K562 (cell line): ENCODE measurements around the gene KCNMB3. TPM values are rescaled to one million over a fixed set of nuclear protein-coding genes. Genes with fewer than 3 reads are reported as not detected.
A peak's percentile ranks its signal among the peaks of the same experiment; 100 is the strongest.

Source experiments
- AFF1 ChIP-seq, 2 experiments: fragments of 450-650 bp; IDR thresholded peaks; 2 replicates each; pipeline ENCODE4 v1.6.1; 2018; ENCODE audit warnings: mild to moderate bottlenecking in 2 of 2, low read depth in 1 of 2; ENCODE audit not compliant: partially characterized antibody in 2 of 2
- FUS ChIP-seq: fragments of 200-400 bp; formaldehyde crosslinking; optimal IDR thresholded peaks from 2 replicates; pipeline ENCODE3; 2017; ENCODE audit warnings: low read depth, low read length
- HMGN3 ChIP-seq: IDR thresholded peaks from 2 replicates; pipeline ENCODE4 v1.6.1; 2011; ENCODE audit warnings: borderline replicate concordance, low read depth, mild to moderate bottlenecking, mixed read lengths, low read length; ENCODE audit not compliant: insufficient read length; ENCODE audit errors: extremely low read depth
- MAFG ChIP-seq: fragments of 450-650 bp; conservative IDR thresholded peaks from 2 replicates; pipeline ENCODE4 v1.6.1; 2016; ENCODE audit warnings: missing genetic modification characterization, missing compliant biosample characterization
- MTA2 ChIP-seq: fragments of 450-650 bp; IDR thresholded peaks from 2 replicates; pipeline ENCODE4 v1.6.1; 2016; ENCODE audit warnings: low read depth
- RAD21 ChIP-seq, 2 experiments: fragments of 250-450 bp in 1 of 2; fragments of 450-650 bp in 1 of 2; sonication (Bioruptor Pico) in 1 of 2; formaldehyde crosslinking in 1 of 2; IDR thresholded peaks in 1 of 2; conservative IDR thresholded peaks in 1 of 2; 2 replicates each; pipeline versions ENCODE4 v1.4.0 to v1.8.0; 2020 to 2022; ENCODE audit warnings: mild to moderate bottlenecking in 2 of 2, moderate library complexity in 1 of 2
- SIN3A ChIP-seq, 2 experiments: fragments of 150-350 bp in 1 of 2; IDR thresholded peaks; 2 replicates each; pipeline ENCODE4 v1.6.1; 2011 to 2016; ENCODE audit warnings: borderline replicate concordance in 2 of 2, low read depth in 2 of 2, low read length in 2 of 2, mild to moderate bottlenecking in 2 of 2, moderate library complexity in 2 of 2; ENCODE audit not compliant: control insufficient read depth in 1 of 2
- SIN3B ChIP-seq: fragments of 450-650 bp; IDR thresholded peaks from 2 replicates; pipeline ENCODE4 v1.6.1; 2017; ENCODE audit warnings: low read depth, mild to moderate bottlenecking, moderate library complexity
- SMARCE1 ChIP-seq: fragments of 450-650 bp; IDR thresholded peaks from 2 replicates; pipeline ENCODE4 v1.7.1; 2016; ENCODE audit warnings: mild to moderate bottlenecking
- ZNF184 ChIP-seq: sonication (generic); formaldehyde crosslinking; IDR thresholded peaks from 2 replicates; pipeline ENCODE4 v1.5.0; 2020; ENCODE audit warnings: missing genetic modification reagents
- ZNF280A ChIP-seq: fragments of 450-650 bp; IDR thresholded peaks from 2 replicates; pipeline ENCODE4 v1.6.1; 2018; ENCODE audit warnings: mild to moderate bottlenecking, low read depth; ENCODE audit not compliant: partially characterized antibody
- ZNF780A ChIP-seq: fragments of 250-450 bp; sonication (Bioruptor Pico); IDR thresholded peaks from 2 replicates; pipeline ENCODE4 v1.5.0; 2021; ENCODE audit warnings: mild to moderate bottlenecking
- polyA plus RNA-seq, 8 experiments: library from polyadenylated mRNA; depleted of rRNA in 4 of 8; stranded (reverse) in 5 of 8; unstranded in 3 of 8; fragments of >200 nt; fragmentation: Nextera tagmentation in 2 of 8; fragmentation: Illumina TruSeq in 1 of 8; extraction: Ambion mirVana in 2 of 8; extraction: Trizol in 1 of 8; gene quantifications; 2 replicates each; pipeline versions ENCODE4 v1.2.1 to v1.2.3, GENCODE V29; 2011 to 2014; ENCODE audit warnings: inconsistent platforms in 1 of 8, missing spikeins in 1 of 8
- total RNA-seq, 7 experiments: library from RNA; depleted of rRNA in 6 of 7; stranded (reverse); fragments of >200 nt in 6 of 7; fragmentation: Illumina TruSeq in 2 of 7; extraction: Trizol in 2 of 7; gene quantifications; 2 replicates each; pipeline versions ENCODE4 v1.2.1 to v1.2.3, GENCODE V29; 2011 to 2021; ENCODE audit warnings: low replicate concordance in 1 of 7
- TF ChIP-seq, protein P1 (sequence below): fragments of 250-450 bp; sonication (Bioruptor Pico); IDR thresholded peaks from 2 replicates; pipeline ENCODE4 v1.5.0; 2021; ENCODE audit warnings: mild to moderate bottlenecking, borderline replicate concordance
- TF ChIP-seq, protein P2 (sequence below): fragments of 250-450 bp; sonication (Bioruptor Pico); IDR thresholded peaks from 2 replicates; pipeline ENCODE4 v1.4.0; 2020; ENCODE audit warnings: mild to moderate bottlenecking, moderate library complexity

The KCNMB3 gene
- total and polyA plus RNA-seq, 9 of the 15 experiments (the other 6 are each of a cell fraction or from before 2014, with no cell fraction given), result 7.0 to 21.1 (median 14.3) TPM

DNA sequence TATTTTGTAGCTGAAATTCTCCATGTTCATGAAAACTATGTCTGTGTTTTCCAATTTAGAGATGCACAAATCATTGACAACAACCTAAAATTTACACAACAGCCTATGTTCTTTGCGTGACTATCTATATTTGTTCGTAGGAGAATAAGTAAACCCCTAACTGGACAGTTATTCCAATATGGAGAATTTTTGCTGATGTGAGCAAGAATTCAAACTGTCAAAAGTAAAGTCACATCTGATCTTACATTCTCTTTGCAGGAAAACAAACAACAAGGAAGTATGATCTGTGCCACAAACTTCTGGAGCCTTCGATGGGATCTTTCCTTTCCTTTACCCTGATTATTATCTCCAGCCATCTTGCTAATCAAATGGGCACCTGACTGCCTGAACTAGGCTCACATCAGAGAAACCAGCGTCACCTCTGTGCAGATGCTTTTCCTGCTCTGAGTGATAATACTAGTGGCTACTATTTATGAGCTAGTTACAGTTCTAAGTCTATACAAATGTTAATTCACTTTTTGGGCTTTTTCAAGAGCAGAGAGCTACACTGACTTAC, 18.3 kb upstream of the KCNMB3 start (continued):
- TF ChIP-seq AFF1 (IDR thresholded peaks at IDR 0.05; ENCODE audit: low read depth in 1 of 2, partially characterized antibody in 2 of 2), result no peak
- TF ChIP-seq MTA2, result 0 out of 2 replicates have a peak, but pooled peaks have one; percentile 18
- TF ChIP-seq HMGN3, result no peak
- no peak for TF ChIP-seq ZNF780A (CRISPR knock-in tag)
- TF ChIP-seq ZNF184 (CRISPR knock-in tag), result no peak
- no peak for TF ChIP-seq SIN3B
- TF ChIP-seq SMARCE1, result no peak
- peak; percentile 93 for TF ChIP-seq MAFG (tag)
- TF ChIP-seq, protein P1, sequence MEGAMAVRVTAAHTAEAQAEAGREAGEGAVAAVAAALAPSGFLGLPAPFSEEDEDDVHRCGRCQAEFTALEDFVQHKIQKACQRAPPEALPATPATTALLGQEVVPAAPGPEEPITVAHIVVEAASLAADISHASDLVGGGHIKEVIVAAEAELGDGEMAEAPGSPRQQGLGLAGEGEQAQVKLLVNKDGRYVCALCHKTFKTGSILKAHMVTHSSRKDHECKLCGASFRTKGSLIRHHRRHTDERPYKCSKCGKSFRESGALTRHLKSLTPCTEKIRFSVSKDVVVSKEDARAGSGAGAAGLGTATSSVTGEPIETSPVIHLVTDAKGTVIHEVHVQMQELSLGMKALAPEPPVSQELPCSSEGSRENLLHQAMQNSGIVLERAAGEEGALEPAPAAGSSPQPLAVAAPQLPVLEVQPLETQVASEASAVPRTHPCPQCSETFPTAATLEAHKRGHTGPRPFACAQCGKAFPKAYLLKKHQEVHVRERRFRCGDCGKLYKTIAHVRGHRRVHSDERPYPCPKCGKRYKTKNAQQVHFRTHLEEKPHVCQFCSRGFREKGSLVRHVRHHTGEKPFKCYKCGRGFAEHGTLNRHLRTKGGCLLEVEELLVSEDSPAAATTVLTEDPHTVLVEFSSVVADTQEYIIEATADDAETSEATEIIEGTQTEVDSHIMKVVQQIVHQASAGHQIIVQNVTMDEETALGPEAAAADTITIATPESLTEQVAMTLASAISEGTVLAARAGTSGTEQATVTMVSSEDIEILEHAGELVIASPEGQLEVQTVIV (CRISPR knock-in tag), result no peak
- no peak for TF ChIP-seq SIN3A (IDR thresholded peaks at IDR 0.05; ENCODE audit: borderline replicate concordance in 2 of 2, control insufficient read depth in 1 of 2, low read depth in 2 of 2, low read length in 2 of 2)
- TF ChIP-seq, protein P2, sequence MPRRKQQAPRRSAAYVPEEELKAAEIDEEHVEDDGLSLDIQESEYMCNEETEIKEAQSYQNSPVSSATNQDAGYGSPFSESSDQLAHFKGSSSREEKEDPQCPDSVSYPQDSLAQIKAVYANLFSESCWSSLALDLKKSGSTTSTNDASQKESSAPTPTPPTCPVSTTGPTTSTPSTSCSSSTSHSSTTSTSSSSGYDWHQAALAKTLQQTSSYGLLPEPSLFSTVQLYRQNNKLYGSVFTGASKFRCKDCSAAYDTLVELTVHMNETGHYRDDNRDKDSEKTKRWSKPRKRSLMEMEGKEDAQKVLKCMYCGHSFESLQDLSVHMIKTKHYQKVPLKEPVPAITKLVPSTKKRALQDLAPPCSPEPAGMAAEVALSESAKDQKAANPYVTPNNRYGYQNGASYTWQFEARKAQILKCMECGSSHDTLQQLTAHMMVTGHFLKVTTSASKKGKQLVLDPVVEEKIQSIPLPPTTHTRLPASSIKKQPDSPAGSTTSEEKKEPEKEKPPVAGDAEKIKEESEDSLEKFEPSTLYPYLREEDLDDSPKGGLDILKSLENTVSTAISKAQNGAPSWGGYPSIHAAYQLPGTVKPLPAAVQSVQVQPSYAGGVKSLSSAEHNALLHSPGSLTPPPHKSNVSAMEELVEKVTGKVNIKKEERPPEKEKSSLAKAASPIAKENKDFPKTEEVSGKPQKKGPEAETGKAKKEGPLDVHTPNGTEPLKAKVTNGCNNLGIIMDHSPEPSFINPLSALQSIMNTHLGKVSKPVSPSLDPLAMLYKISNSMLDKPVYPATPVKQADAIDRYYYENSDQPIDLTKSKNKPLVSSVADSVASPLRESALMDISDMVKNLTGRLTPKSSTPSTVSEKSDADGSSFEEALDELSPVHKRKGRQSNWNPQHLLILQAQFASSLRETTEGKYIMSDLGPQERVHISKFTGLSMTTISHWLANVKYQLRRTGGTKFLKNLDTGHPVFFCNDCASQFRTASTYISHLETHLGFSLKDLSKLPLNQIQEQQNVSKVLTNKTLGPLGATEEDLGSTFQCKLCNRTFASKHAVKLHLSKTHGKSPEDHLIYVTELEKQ (CRISPR knock-in tag), result no peak
- TF ChIP-seq RAD21 (CRISPR knock-in tag; conservative IDR thresholded peaks at IDR 0.05 in 1 of 2, IDR thresholded peaks at IDR 0.05 in 1 of 2), result no peak
- TF ChIP-seq ZNF280A, result no peak
- no peak for TF ChIP-seq FUS
